Stomach smooth muscle (tissue), 2 donors: ENCODE data around the gene ACER2.

Experiments used
- H3K27ac ChIP-seq: one replicate; pipeline ENCODE4 v1.7.0; 2013; ENCODE audit warnings: mild to moderate bottlenecking, low read length, inconsistent platforms
- H3K27me3 ChIP-seq, 2 donors: one replicate each; pipeline ENCODE4 v1.7.0; 2013; ENCODE audit warnings: low read length in 2 of 2; ENCODE audit not compliant: insufficient read depth in 2 of 2, control insufficient read depth in 1 of 2
- H3K36me3 ChIP-seq, 2 donors: one replicate each; pipeline ENCODE4 v1.7.0; 2013; ENCODE audit warnings: low read length in 2 of 2; ENCODE audit not compliant: control insufficient read depth in 2 of 2, insufficient read depth in 2 of 2
- H3K4me1 ChIP-seq: one replicate; pipeline ENCODE4 v1.7.0; 2013; ENCODE audit warnings: low read length; ENCODE audit not compliant: control insufficient read depth, insufficient read depth
- H3K4me3 ChIP-seq, 2 donors: one replicate each; pipeline ENCODE4 v1.7.0; 2013; ENCODE audit warnings: low read length in 2 of 2
- H3K9ac ChIP-seq, 2 donors: one replicate each; pipeline ENCODE4 v1.7.0; 2013; ENCODE audit warnings: low read length in 2 of 2, mild to moderate bottlenecking in 1 of 2
- H3K9me3 ChIP-seq, 2 donors: one replicate each; pipeline ENCODE4 v1.7.0; 2013; ENCODE audit warnings: low read length in 2 of 2; ENCODE audit not compliant: control insufficient read depth in 2 of 2
- donor health status: healthy.
- donor health status: Pancreatic carcinoma.

Gene ACER2

DNA sequence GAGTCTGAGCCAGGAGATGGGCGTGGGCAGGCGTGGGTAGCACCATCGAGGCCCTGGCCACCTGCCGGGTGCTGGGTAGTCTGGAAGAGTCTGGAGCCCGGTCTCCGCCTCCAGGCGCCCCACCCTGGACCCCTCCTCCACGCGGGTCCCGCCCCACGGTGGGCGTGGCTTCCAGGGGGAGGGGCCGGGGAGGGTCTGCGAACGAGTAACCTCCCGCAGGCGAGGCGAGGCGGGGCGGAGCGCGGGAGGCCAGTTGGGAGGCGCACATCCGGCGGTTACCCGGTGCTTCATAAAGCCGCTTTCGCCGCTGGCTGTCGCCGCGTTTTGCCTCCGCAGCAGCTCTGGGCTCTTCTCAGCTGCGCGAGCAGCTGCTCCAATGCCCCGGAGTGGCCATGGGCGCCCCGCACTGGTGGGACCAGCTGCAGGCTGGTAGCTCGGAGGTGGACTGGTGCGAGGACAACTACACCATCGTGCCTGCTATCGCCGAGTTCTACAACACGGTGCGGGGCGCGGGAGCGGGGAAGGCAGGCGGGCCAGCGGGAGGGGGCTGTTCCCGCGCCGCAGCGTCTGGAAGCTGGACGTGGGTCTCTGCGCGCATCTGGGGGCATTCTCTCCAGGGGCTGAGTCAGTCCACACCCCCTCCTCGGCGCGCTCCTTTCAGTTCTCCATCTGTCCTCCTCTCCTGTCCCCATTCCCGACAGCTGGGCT lies at the start of gene ACER2:
Gene ACER2 (plus strand): TSS at position 317 of the 708 bp plus-strand sequence. CDS start 76 bp downstream, at position 393.
- Histone ChIP-seq H3K27me3 (no peaks in the 10 kb centered on the region), H3K4me1 (peaks cover 24% of the 10 kb centered on the region), H3K36me3 (no peaks in the 10 kb centered on the region), H3K27ac (peak within 1 kb of the TSS; percentile 46), H3K9me3 (no peaks in the 10 kb centered on the region), H3K4me3 (peak within 1 kb of the TSS; percentile 85 to 93), H3K9ac (peak within 1 kb of the TSS; percentile 80 to 81)

- peaks cover 13 to 36% of the 10 kb centered on the region in 2 donors for H3K36me3 ChIP-seq
- H3K4me1 ChIP-seq: no peaks in the 10 kb centered on the region
- H3K27me3 ChIP-seq: no peaks in the 10 kb centered on the region
- H3K27ac ChIP-seq: no peak overlapping the region
- no peaks in the 10 kb centered on the region for H3K9me3 ChIP-seq
- no peak overlapping the region for H3K9ac ChIP-seq
- no peak overlapping the region for H3K4me3 ChIP-seq
Measured at GRCh38 chr9:19369107-19369506, 39.7 kb upstream of the ACER2 start.

- Histone ChIP-seq H3K4me3 (no peak overlapping the region), H3K9ac (no peak overlapping the region), H3K4me1 (no peaks in the 10 kb centered on the region), H3K27ac (no peak overlapping the region), H3K9me3 (no peaks in the 10 kb centered on the region), H3K36me3 (peaks cover 28 to 49% of the 10 kb centered on the region in 2 donors), H3K27me3 (no peaks in the 10 kb centered on the region)
Measured at GRCh38 chr9:19371942-19372341, 36.9 kb upstream of the ACER2 start.

DNA sequence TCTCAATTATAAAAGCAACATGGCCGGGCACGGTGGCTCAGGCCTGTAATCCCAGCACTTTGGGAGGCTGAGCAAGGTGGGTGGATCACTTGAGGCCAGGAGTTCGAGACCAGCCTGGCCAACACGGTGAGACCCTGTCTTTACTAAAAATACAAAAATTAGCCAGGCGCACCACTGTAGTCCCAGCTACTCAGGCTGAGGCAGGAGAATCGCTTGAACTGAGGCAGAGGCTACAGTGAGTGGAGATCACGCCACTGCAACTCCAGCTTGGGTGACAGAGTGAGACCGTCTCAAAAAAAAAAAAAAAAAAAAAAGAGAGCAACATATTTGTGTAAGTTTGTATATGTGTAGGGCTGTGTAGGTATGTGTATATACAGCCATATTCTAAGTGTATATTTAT lies 36.2 kb upstream of the ACER2 start:
- H3K27me3 ChIP-seq: no peaks in the 10 kb centered on the region
- H3K9me3 ChIP-seq: no peaks in the 10 kb centered on the region
- no peak overlapping the region for H3K27ac ChIP-seq
- no peak overlapping the region for H3K9ac ChIP-seq
- no peak overlapping the region for H3K4me3 ChIP-seq
- H3K36me3 ChIP-seq: peaks cover 28 to 51% of the 10 kb centered on the region in 2 donors
- no peaks in the 10 kb centered on the region for H3K4me1 ChIP-seq

GRCh38 chr9:19373527-19373926 lies 35.3 kb upstream of the ACER2 start:
- Histone ChIP-seq H3K9me3 (no peaks in the 10 kb centered on the region), H3K36me3 (peaks cover 32 to 59% of the 10 kb centered on the region in 2 donors), H3K27ac (no peak overlapping the region), H3K4me1 (no peaks in the 10 kb centered on the region), H3K4me3 (no peak overlapping the region), H3K9ac (no peak overlapping the region), H3K27me3 (no peaks in the 10 kb centered on the region)

DNA sequence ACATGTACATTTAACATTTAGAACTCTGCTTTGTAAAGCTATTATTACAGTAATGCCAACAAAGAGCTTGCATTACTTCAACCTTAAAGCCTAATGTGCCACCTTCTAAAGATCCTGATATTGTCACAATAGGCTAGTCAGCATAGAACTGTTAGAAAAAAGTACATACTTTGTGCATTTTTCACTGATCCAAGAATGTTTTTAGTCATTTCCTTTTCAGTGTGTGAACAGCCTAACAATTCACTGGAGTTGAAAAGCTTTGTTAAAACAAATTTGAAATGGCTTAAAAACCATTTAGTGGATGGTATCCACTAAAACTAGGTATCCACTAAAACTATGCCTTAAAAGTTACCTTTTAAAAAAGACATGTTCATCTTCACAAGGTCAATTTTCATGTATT lies 33.3 kb upstream of the ACER2 start:
- Histone ChIP-seq H3K4me1 (peaks cover 4% of the 10 kb centered on the region), H3K9ac (no peak overlapping the region), H3K27me3 (no peaks in the 10 kb centered on the region), H3K36me3 (peaks cover 26 to 54% of the 10 kb centered on the region in 2 donors), H3K4me3 (no peak overlapping the region), H3K9me3 (no peaks in the 10 kb centered on the region), H3K27ac (no peak overlapping the region)

- Histone ChIP-seq H3K9ac (no peak overlapping the region), H3K4me3 (no peak overlapping the region), H3K9me3 (no peaks in the 10 kb centered on the region), H3K27me3 (no peaks in the 10 kb centered on the region), H3K36me3 (peaks cover 22 to 51% of the 10 kb centered on the region in 2 donors), H3K4me1 (peaks cover 4% of the 10 kb centered on the region), H3K27ac (no peak overlapping the region)
Measured at GRCh38 chr9:19376931-19377330, 31.9 kb upstream of the ACER2 start.

DNA sequence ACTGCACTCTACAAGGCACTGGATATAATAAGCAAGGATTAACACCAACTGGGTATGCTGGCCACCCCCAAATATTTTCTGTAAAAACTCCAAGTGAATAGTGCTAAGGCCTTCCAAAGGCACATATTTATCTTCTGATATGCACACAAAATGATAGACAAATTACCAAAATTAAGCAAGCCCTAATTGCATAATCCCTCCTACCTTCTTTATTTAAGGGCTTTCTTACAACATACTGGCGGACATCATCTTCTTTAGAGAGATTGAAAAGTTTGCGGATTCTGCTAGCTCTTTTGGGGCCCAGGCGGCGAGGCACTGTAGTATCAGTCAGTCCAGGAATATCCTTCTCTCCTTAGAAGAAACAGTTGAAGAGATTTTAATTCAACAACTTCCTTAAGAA lies 30.6 kb upstream of the ACER2 start:
- H3K4me1 ChIP-seq: peaks cover 4% of the 10 kb centered on the region
- H3K27ac ChIP-seq: no peak overlapping the region
- no peak overlapping the region for H3K4me3 ChIP-seq
- no peaks in the 10 kb centered on the region for H3K27me3 ChIP-seq
- no peaks in the 10 kb centered on the region for H3K9me3 ChIP-seq
- peaks cover 22 to 46% of the 10 kb centered on the region in 2 donors for H3K36me3 ChIP-seq
- H3K9ac ChIP-seq: no peak overlapping the region

DNA sequence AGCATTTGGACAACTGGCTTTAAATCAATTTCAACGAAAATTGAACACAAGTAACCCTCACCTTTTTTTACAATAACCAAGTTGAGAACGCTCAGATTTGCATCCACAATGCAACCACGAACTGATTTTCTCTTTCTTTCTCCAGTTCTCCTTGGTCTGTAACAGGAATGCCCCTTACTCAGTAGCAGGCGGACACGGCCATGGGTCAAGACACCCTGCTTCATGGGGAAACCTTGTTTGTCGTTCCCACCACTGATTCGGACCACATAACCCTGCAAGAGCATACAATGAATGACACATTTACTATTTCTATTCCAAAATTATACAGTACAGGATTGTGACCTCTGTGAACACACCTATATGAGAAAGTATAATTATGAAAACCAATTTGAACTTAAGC lies 30.2 kb upstream of the ACER2 start:
- Histone ChIP-seq H3K36me3 (peaks cover 22 to 42% of the 10 kb centered on the region in 2 donors), H3K27me3 (no peaks in the 10 kb centered on the region), H3K9ac (peak overlapping the region in 1 of 2 donors; percentile 96), H3K4me3 (peak overlapping the region; percentile 86 to 95), H3K9me3 (no peaks in the 10 kb centered on the region), H3K4me1 (peaks cover 4% of the 10 kb centered on the region), H3K27ac (no peak overlapping the region)

DNA sequence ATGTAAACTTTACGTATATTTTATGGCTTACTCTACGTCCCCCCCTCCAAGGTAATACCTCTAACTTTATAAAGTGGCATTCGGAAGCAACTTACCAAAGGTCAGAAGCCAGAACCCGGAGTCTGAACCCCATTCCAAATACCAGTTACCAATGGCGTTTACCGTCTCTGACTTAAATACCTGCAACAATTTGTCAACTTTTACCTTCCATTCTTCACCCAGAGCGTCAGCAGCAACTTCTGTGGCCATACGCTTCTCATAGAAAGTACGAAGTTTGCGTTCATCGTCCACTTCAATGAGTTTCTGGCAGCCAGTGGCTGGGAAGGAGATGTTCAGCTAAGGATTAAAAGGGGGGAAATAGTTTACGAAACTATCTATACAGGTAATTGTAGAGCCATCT lies 29.5 kb upstream of the ACER2 start:
- Histone ChIP-seq H3K27me3 (no peaks in the 10 kb centered on the region), H3K36me3 (peaks cover 22 to 40% of the 10 kb centered on the region in 2 donors), H3K9me3 (no peaks in the 10 kb centered on the region), H3K4me3 (peak overlapping the region; percentile 86 to 95), H3K27ac (peak overlapping the region; percentile 84), H3K4me1 (peaks cover 4% of the 10 kb centered on the region), H3K9ac (peak overlapping the region; percentile 91 to 96)

GRCh38 chr9:19379697-19380046 lies 29.1 kb upstream of the ACER2 start:
- H3K4me1 ChIP-seq: peaks cover 4% of the 10 kb centered on the region
- peak overlapping the region; percentile 91 to 96 for H3K9ac ChIP-seq
- no peaks in the 10 kb centered on the region for H3K9me3 ChIP-seq
- peak overlapping the region; percentile 86 to 95 for H3K4me3 ChIP-seq
- no peaks in the 10 kb centered on the region for H3K27me3 ChIP-seq
- peaks cover 18 to 36% of the 10 kb centered on the region in 2 donors for H3K36me3 ChIP-seq
- H3K27ac ChIP-seq: peak overlapping the region; percentile 84
